Activated T-helper 1 cell treated with Interleukin-2 at 50 U/mL for 16 hours (primary cell): ENCODE measurements around the gene TIFAB.

Source experiments
- DNase-seq: peaks from one replicate; pipeline ENCODE4 v3.0.0-alpha.2; 2020; ENCODE audit warnings: low read depth

TIFAB gene

GRCh38 chr5:135481909-135482311 is 29.8 kb upstream of the TIFAB start:
- no peak for DNase-seq

GRCh38 chr5:135481387-135481786 is 29.2 kb upstream of the TIFAB start:
- no peak for DNase-seq

GRCh38 chr5:135480511-135480910 is 28.4 kb upstream of the TIFAB start:
- DNase-seq, result no peak

- no peak for DNase-seq
These were observed 26.8 kb upstream of the TIFAB start for GRCh38 chr5:135478938-135479337.

- DNase-seq, result no peak
These were observed 25.5 kb upstream of the TIFAB start for GRCh38 chr5:135477613-135478066.

- no peak for DNase-seq
These were observed 24.7 kb upstream of the TIFAB start for GRCh38 chr5:135476615-135477581.

GRCh38 chr5:135473956-135474670 is 22.0 kb upstream of the TIFAB start:
- DNase-seq, result no peak

GRCh38 chr5:135472141-135472540 is 20.0 kb upstream of the TIFAB start:
- DNase-seq, result no peak

- DNase-seq, result no peak
These were observed 19.6 kb upstream of the TIFAB start for GRCh38 chr5:135471726-135472125.

GRCh38 chr5:135469911-135470310 is 17.8 kb upstream of the TIFAB start:
- no peak for DNase-seq

- no peak for DNase-seq
These were observed 16.4 kb upstream of the TIFAB start for GRCh38 chr5:135468541-135468940.

GRCh38 chr5:135467871-135468485 is 15.8 kb upstream of the TIFAB start:
- no peak for DNase-seq

GRCh38 chr5:135467051-135467625 is 15.0 kb upstream of the TIFAB start:
- DNase-seq, result no peak

GRCh38 chr5:135466178-135467050 is 14.3 kb upstream of the TIFAB start:
- peak; percentile 32 for DNase-seq

- DNase-seq, result no peak
These were observed 13.4 kb upstream of the TIFAB start for GRCh38 chr5:135465391-135466122.

- peak; percentile 7 for DNase-seq
These were observed 10.2 kb upstream of the TIFAB start for GRCh38 chr5:135462304-135462703.

- no peak for DNase-seq
These were observed 9.5 kb upstream of the TIFAB start for GRCh38 chr5:135461481-135462151.

GRCh38 chr5:135460246-135461033 is 8.3 kb upstream of the TIFAB start:
- DNase-seq, result no peak

- DNase-seq, result no peak
These were observed 6.8 kb upstream of the TIFAB start for GRCh38 chr5:135458921-135459331.
